ENCODE measurements around the gene RPS27.

DNA sequence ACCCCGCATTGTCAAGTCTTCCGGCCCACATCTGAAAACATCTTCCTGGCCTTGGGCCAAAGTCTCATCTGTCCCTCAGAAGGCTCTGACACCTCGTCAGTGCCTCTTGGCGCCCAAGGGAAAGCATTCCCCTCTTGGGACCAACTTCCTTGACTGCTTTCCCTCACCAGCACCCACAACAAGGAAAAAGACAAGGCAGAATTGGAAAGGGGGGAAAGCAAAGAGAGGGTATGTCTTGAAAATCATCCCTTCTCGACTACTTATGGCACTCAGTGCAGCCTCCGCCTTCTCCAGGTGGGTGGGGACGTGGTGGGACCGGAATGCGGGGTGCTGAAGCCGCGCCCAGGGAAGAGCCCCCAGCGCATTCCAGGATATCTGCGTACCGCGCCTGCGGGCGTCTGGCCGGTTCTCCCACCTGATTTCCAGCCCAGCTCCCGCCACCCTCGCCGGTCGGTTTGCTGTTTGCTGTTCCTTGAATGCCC is 26.7 kb upstream of the RPS27 start:
- no peak for TF ChIP-seq SNAI2 (CRISPR knock-in tag; IDR thresholded peaks at IDR 0.05)
- TF ChIP-seq ZFP30 (CRISPR knock-in tag; IDR thresholded peaks at IDR 0.05), result no peak
- no peak for TF ChIP-seq PPARA (CRISPR knock-in tag; IDR thresholded peaks at IDR 0.05; ENCODE audit: borderline replicate concordance)
- TF ChIP-seq, protein P1, sequence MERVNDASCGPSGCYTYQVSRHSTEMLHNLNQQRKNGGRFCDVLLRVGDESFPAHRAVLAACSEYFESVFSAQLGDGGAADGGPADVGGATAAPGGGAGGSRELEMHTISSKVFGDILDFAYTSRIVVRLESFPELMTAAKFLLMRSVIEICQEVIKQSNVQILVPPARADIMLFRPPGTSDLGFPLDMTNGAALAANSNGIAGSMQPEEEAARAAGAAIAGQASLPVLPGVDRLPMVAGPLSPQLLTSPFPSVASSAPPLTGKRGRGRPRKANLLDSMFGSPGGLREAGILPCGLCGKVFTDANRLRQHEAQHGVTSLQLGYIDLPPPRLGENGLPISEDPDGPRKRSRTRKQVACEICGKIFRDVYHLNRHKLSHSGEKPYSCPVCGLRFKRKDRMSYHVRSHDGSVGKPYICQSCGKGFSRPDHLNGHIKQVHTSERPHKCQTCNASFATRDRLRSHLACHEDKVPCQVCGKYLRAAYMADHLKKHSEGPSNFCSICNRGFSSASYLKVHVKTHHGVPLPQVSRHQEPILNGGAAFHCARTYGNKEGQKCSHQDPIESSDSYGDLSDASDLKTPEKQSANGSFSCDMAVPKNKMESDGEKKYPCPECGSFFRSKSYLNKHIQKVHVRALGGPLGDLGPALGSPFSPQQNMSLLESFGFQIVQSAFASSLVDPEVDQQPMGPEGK (CRISPR knock-in tag; IDR thresholded peaks at IDR 0.05; ENCODE audit: borderline replicate concordance), result no peak
- TF ChIP-seq ARNTL (CRISPR knock-in tag; IDR thresholded peaks at IDR 0.05; ENCODE audit: borderline replicate concordance, low read depth), result no peak
- TF ChIP-seq ESRRG (CRISPR knock-in tag; IDR thresholded peaks at IDR 0.05), result no peak
- no peak for TF ChIP-seq ZNF70 (CRISPR knock-in tag; IDR thresholded peaks at IDR 0.05)
- TF ChIP-seq ZFP3 (CRISPR knock-in tag; IDR thresholded peaks at IDR 0.05), result no peak
- TF ChIP-seq BACH2 (CRISPR knock-in tag; IDR thresholded peaks at IDR 0.05; ENCODE audit: borderline replicate concordance), result no peak
- TF ChIP-seq, protein P2, sequence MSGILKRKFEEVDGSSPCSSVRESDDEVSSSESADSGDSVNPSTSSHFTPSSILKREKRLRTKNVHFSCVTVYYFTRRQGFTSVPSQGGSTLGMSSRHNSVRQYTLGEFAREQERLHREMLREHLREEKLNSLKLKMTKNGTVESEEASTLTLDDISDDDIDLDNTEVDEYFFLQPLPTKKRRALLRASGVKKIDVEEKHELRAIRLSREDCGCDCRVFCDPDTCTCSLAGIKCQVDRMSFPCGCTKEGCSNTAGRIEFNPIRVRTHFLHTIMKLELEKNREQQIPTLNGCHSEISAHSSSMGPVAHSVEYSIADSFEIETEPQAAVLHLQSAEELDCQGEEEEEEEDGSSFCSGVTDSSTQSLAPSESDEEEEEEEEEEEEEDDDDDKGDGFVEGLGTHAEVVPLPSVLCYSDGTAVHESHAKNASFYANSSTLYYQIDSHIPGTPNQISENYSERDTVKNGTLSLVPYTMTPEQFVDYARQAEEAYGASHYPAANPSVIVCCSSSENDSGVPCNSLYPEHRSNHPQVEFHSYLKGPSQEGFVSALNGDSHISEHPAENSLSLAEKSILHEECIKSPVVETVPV (CRISPR knock-in tag; IDR thresholded peaks at IDR 0.05), result no peak
- TF ChIP-seq, protein P3, sequence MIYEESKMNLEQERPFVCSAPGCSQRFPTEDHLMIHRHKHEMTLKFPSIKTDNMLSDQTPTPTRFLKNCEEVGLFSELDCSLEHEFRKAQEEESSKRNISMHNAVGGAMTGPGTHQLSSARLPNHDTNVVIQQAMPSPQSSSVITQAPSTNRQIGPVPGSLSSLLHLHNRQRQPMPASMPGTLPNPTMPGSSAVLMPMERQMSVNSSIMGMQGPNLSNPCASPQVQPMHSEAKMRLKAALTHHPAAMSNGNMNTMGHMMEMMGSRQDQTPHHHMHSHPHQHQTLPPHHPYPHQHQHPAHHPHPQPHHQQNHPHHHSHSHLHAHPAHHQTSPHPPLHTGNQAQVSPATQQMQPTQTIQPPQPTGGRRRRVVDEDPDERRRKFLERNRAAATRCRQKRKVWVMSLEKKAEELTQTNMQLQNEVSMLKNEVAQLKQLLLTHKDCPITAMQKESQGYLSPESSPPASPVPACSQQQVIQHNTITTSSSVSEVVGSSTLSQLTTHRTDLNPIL (CRISPR knock-in tag; IDR thresholded peaks at IDR 0.05; ENCODE audit: low read depth), result no peak
- TF ChIP-seq GLIS3 (CRISPR knock-in tag; IDR thresholded peaks at IDR 0.05), result no peak
